Ovary (tissue), 9 donors: ENCODE results near the gene CTNNA1. TPM values are rescaled to one million over a fixed set of nuclear protein-coding genes. Genes with fewer than 3 reads are reported as not detected.

Experiments
- DNase-seq, 5 donors: peaks; one replicate each; pipeline ENCODE4 v3.0.0-alpha.2; 2019 to 2020
- H3K27ac ChIP-seq, 2 donors: fragments of 200-600 bp; one replicate each; pipeline versions ENCODE4 v1.5.1 to v1.8.0; 2019 to 2022
- H3K27me3 ChIP-seq: fragments of 200-600 bp; one replicate; pipeline ENCODE4 v1.8.0; 2022
- H3K36me3 ChIP-seq: fragments of 200-600 bp; sonication (generic); one replicate; pipeline ENCODE4 v1.5.1; 2019
- H3K4me1 ChIP-seq: one replicate; pipeline ENCODE4 v1.8.1; 2013; ENCODE audit warnings: mild to moderate bottlenecking, moderate library complexity; ENCODE audit not compliant: insufficient read depth
- H3K4me3 ChIP-seq: fragments of 200-600 bp; sonication (generic); one replicate; pipeline ENCODE4 v1.5.1; 2017
- H3K9me3 ChIP-seq, 2 donors: fragments of 200-600 bp in 1 of 2; sonication (generic) in 1 of 2; one replicate each; pipeline versions ENCODE4 v1.5.1 to v1.8.1; 2013 to 2019; ENCODE audit warnings: mild to moderate bottlenecking in 1 of 2, moderate library complexity in 1 of 2
- EP300 ChIP-seq: sonication (generic); formaldehyde crosslinking; IDR thresholded peaks from one replicate; pipeline ENCODE4 v1.6.1; 2017; ENCODE audit warnings: antibody characterized with exemption
- POLR2A ChIP-seq: fragments of 450-650 bp; IDR thresholded peaks from one replicate; pipeline ENCODE4 v1.6.1; 2017; ENCODE audit warnings: antibody characterized with exemption, mild to moderate bottlenecking, moderate library complexity
- WGBS, 3 donors: extraction: QIAGEN DNeasy Blood & Tissue Kit in 1 of 3; methylation state at CpG; one replicate each; pipeline versions ENCODE4 v1.1.5 to v1.1.7; 2013 to 2017; 5-methylcytosine and 5-hydroxymethylcytosine counted together
- intact Hi-C, 4 donors: fragments of 100-400 bp; cut with DNase I; formaldehyde crosslinking; loops; one replicate each; pipeline versions ENCODE4 v1.11.0 to v1.15.1; 2022 to 2023
- polyA plus RNA-seq, 2 donors: library from polyadenylated mRNA; stranded (reverse); fragments of 200-250 nt in 1 of 2; fragments of 350-450 nt in 1 of 2; fragmentation: Illumina TruSeq in 1 of 2; extraction: RNeasy Lipid Tissue Mini Kit (QIAGEN cat#74804) in 1 of 2; gene quantifications; one replicate each; pipeline ENCODE4 v1.2.3, GENCODE V29; 2013 to 2014
- total RNA-seq, 7 donors: library from RNA; depleted of rRNA in 2 of 7; stranded (reverse); fragments of >200 nt in 2 of 7; fragmentation: NEBNext Ultra II Directional in 3 of 7; extraction: Animal tissue kit (Norgen Biotek cat#: 25700) in 3 of 7; gene quantifications; one replicate each; pipeline versions ENCODE4 v1.1.0 to v1.2.4, GENCODE V29; 2016 to 2023
- TF ChIP-seq, protein P1 (sequence below), 3 donors: fragments of 450-650 bp in 2 of 3; fragments of 200-600 bp in 1 of 3; IDR thresholded peaks; one replicate each; pipeline versions ENCODE4 v1.5.1 to v1.8.0; 2016 to 2022; ENCODE audit warnings: antibody characterized with exemption in 3 of 3, mild to moderate bottlenecking in 1 of 3
- donor health status: DM: no; HTN: no; CAD: no; lungs with moderate emphysema.
- donor health status: DM: no; HTN: no; CAD: no.
- donor health status: Bipolar disorder and iron deficiency.
- donor health status: DM: yes; HTN: yes; CAD: no.
- donor health status: DM: no; HTN: no; CAD: no.
- donor health status: DM: yes; HTN: yes; CAD: no.

The CTNNA1 gene
- total and polyA plus RNA-seq, 9 donors = 125 to 306 (median 230) TPM

DNA sequence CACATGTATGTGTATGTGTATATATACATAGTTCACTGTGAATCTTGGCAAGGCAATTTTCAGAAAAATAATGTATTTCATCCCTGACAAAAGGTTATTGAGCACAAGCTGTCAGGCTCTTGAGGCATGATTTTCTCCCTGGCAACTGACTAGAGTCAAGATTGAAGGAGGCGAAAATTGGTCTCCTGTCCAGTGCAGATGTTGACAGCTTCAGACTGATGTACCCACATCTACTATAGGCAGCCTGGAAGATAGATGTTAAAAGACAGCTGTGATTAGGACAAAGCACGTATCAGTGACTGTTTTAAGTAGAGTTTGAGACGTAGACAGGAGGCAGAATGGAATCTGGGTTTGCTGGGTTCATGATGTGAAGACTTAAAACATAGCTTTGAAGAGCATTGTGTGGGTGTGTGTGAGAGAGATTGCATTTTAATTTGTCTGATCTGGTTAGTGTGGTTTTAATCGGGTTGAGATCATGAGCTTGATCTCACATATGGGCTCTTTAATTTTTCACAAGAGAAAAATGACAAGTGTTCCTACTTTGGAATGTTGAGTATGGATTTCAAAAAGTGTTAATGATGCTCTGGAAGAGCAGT is 39.1 kb downstream of the CTNNA1 start:
- WGBS, 3 donors = 69 to 70% (median 69%) methylated on average over 4 of the region's 4 CpGs
- intact Hi-C loops = no loop called here
- peaks cover 1% of the 10 kb centered on the region for H3K4me1 ChIP-seq

DNA sequence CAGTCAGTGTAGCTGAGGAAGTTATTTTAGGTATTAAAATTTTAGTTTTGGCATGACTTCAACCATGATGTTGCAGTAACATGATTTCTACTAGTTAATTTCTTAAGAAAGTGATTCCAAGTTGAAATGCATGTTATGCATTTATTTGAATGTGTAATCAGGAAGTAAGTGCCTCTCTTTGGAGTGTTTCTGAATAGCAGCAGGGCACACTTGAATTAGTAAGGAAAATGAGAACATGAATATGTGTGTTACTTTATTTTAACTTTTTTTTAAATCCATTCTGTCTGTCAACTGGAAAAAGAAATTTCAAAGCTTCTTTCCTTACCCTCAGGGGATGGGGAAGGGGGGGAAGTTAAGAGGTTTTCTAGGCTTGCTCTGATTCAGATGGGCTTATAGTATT is 40.4 kb downstream of the CTNNA1 start:
- Histone ChIP-seq H3K4me3 (no peak overlapping the region), H3K27me3 (no peaks in the 10 kb centered on the region), H3K36me3 (no peaks in the 10 kb centered on the region), H3K4me1 (peaks cover 1% of the 10 kb centered on the region), H3K27ac (no peak overlapping the region), H3K9me3 (no peaks in the 10 kb centered on the region)
- TF ChIP-seq, protein P1, sequence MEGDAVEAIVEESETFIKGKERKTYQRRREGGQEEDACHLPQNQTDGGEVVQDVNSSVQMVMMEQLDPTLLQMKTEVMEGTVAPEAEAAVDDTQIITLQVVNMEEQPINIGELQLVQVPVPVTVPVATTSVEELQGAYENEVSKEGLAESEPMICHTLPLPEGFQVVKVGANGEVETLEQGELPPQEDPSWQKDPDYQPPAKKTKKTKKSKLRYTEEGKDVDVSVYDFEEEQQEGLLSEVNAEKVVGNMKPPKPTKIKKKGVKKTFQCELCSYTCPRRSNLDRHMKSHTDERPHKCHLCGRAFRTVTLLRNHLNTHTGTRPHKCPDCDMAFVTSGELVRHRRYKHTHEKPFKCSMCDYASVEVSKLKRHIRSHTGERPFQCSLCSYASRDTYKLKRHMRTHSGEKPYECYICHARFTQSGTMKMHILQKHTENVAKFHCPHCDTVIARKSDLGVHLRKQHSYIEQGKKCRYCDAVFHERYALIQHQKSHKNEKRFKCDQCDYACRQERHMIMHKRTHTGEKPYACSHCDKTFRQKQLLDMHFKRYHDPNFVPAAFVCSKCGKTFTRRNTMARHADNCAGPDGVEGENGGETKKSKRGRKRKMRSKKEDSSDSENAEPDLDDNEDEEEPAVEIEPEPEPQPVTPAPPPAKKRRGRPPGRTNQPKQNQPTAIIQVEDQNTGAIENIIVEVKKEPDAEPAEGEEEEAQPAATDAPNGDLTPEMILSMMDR (IDR thresholded peaks at IDR 0.05) = no peak
- TF ChIP-seq EP300 (no peak), POLR2A (no peak)
- intact Hi-C loops = no loop called here
- DNase-seq = no peak

More for the DNA sequence above, 39.1 kb downstream of the CTNNA1 start:
- DNase-seq = no peak
- no peaks in the 10 kb centered on the region for H3K9me3 ChIP-seq
- no peak overlapping the region for H3K4me3 ChIP-seq
- no peak overlapping the region for H3K27ac ChIP-seq
- H3K36me3 ChIP-seq = no peaks in the 10 kb centered on the region
- TF ChIP-seq EP300 = no peak
- no peak for TF ChIP-seq POLR2A
- TF ChIP-seq, protein P1 (IDR thresholded peaks at IDR 0.05) = no peak
- H3K27me3 ChIP-seq = no peaks in the 10 kb centered on the region

DNA sequence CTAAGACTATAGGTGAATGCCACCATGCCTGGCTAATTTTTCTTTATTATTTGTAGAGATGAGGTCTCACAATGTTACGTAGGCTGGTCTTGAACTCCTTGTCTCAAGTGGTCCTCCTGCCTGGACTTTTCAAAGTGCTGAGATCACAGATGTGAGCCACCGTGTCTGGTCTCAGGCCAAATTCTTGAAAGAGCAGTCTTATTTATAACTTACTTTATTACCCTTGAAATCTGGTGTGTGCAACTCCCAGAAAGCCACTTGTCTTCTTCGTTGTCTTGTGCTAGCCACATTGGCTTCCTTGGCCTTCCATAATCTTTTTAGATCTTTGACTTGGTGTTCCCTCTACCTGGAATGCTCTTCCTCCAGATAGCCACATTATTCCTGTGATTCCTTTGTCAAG is 50.1 kb downstream of the CTNNA1 start:
- no peak overlapping the region for H3K27ac ChIP-seq
- WGBS, 3 donors = 81 to 91% (median 88%) methylated on average over 3 of the region's 3 CpGs
- no peak for TF ChIP-seq EP300
- TF ChIP-seq POLR2A = no peak
- TF ChIP-seq, protein P1 (IDR thresholded peaks at IDR 0.05) = no peak
- no peak overlapping the region for H3K4me3 ChIP-seq
- no peaks in the 10 kb centered on the region for H3K36me3 ChIP-seq
- no peak for DNase-seq
- intact Hi-C loops = no loop called here
- peaks cover 1% of the 10 kb centered on the region for H3K4me1 ChIP-seq
- H3K9me3 ChIP-seq = no peaks in the 10 kb centered on the region
- no peaks in the 10 kb centered on the region for H3K27me3 ChIP-seq

DNA sequence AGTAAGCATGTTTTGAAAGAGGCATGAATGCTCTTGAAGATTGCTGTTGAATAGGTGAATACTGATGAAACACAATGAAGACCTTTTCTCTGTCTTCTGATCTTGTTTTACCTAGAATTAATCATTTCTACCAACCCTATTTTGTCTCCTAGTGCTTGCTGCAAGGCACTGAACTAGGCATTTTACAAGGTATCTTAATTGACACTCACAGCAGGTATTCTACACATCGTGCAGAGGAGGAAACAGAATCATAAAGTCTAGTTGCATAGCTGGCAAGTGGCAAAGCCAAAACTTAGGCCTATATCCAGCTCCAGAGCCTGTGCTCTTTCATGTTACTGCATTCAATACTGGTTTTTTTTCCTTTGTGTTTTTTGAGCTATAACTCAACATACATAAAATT is 50.7 kb downstream of the CTNNA1 start:
- WGBS, 3 donors = 83 to 94% (median 86%) methylated on average over 1 of the region's 1 CpG
- no peaks in the 10 kb centered on the region for H3K36me3 ChIP-seq
- TF ChIP-seq EP300 = no peak
- TF ChIP-seq, protein P1 (IDR thresholded peaks at IDR 0.05) = no peak
- TF ChIP-seq POLR2A = no peak
- DNase-seq = no peak
- H3K27ac ChIP-seq = no peak overlapping the region
- no peaks in the 10 kb centered on the region for H3K9me3 ChIP-seq
- intact Hi-C loops = no loop called here
- no peak overlapping the region for H3K4me3 ChIP-seq
- H3K27me3 ChIP-seq = no peaks in the 10 kb centered on the region
- H3K4me1 ChIP-seq = peaks cover 1% of the 10 kb centered on the region
